ENCODE measurements around the gene TMEFF2. TPM values are rescaled to one million over a fixed set of nuclear protein-coding genes. Genes with fewer than 3 reads are reported as not detected.

Gene TMEFF2
- total and polyA plus RNA-seq, 2 of the 8 experiments (the other 6 are each of a cell fraction or from before 2014, with no cell fraction given) = 0.91 to 3.7 TPM

DNA sequence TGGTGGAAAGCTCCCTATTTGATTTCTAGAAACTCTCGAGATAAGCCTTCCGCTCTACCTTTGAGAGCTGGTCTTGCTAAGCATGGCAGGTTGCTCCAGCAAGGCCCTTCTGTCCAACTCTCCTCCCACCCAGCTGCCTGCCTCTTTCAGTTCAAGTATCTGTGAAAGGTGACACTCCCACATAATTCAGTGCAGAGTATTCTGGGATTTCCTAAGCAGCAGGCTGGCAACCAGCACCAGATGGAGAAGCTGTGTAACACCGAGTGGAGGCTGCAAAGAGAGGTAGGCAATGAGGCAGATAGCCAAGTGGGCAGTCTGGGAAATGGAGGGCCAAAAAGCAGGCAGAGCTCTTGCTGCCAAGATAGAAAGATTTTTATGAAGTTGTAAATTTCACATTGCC lies 259.5 kb downstream of the TMEFF2 start:
- Histone ChIP-seq H3K79me1 (ENCODE audit: low read depth, low read length) (no peaks in the 10 kb centered on the region), H3K18ac (ENCODE audit: extremely low read depth, low read length) (no peak overlapping the region), H3K4ac (replicated peaks; ENCODE audit: insufficient read length, low read depth, low read length) (no peak overlapping the region), H3K27ac (ENCODE audit: low read depth, low read length) (no peak overlapping the region), H2BK5ac (ENCODE audit: low read depth, low read length) (no peak overlapping the region), H3K4me1 (replicated peaks in 1 of 4; ENCODE audit: control insufficient read depth in 3 of 4, insufficient read depth in 4 of 4, low read length in 3 of 4) (no peaks in the 10 kb centered on the region), H3K23me2 (ENCODE audit: low read depth, low read length) (no peaks in the 10 kb centered on the region), H3K14ac (ENCODE audit: insufficient read length) (no peak overlapping the region), H3K79me2 (ENCODE audit: control insufficient read depth in 1 of 2, insufficient read depth in 2 of 2, low read length in 2 of 2) (no peaks in the 10 kb centered on the region), H2BK20ac (ENCODE audit: low read length) (no peak overlapping the region), H3K23ac (ENCODE audit: insufficient read length) (no peak overlapping the region), H2AFZ (ENCODE audit: low read length) (0 out of 2 replicates have a peak overlapping the region, but pooled peaks have one; percentile 46), H2AK5ac (ENCODE audit: low read depth, low read length) (no peak overlapping the region), H3K36me3 (ENCODE audit: control insufficient read depth in 2 of 4, insufficient read depth in 4 of 4, low read length in 3 of 4) (no peaks in the 10 kb centered on the region), H2BK120ac (replicated peaks; ENCODE audit: low read depth, low read length) (no peak overlapping the region), H2BK12ac (ENCODE audit: low read depth, low read length) (no peak overlapping the region), H3K56ac (replicated peaks; ENCODE audit: insufficient read length, low read depth, low read length) (no peak overlapping the region), H4K8ac (ENCODE audit: extremely low read depth, insufficient read depth, low read length) (no peak overlapping the region), H4K20me1 (replicated peaks in 1 of 2; ENCODE audit: control insufficient read depth in 1 of 2, insufficient read depth in 2 of 2, low read length in 2 of 2) (no peaks in the 10 kb centered on the region), H2BK15ac (ENCODE audit: low read length) (no peak overlapping the region), H3K9ac (replicated peaks in 1 of 4; ENCODE audit: extremely low read depth in 1 of 4, low read depth in 3 of 4, low read length in 3 of 4) (no peak overlapping the region), H3K4me2 (ENCODE audit: insufficient read depth in 1 of 2, low read depth in 2 of 2, low read length in 2 of 2) (no peak overlapping the region), H3K9me3 (ENCODE audit: insufficient read depth in 2 of 2, low read depth in 1 of 2, low read length in 1 of 2) (no peaks in the 10 kb centered on the region), H4K5ac (ENCODE audit: insufficient read length, low read depth, low read length) (no peak overlapping the region), H4K91ac (replicated peaks; ENCODE audit: insufficient read length, low read length) (no peak overlapping the region), H3K27me3 (replicated peaks in 1 of 4; ENCODE audit: control insufficient read depth in 3 of 4, extremely low read depth in 1 of 4, insufficient read depth in 3 of 4, low read length in 3 of 4) (no peaks in the 10 kb centered on the region), H3K4me3 (ENCODE audit: extremely low read depth in 1 of 4, insufficient read depth in 2 of 4, low read depth in 3 of 4, low read length in 4 of 4) (no peak overlapping the region)
- ChIA-PET CTCF (ENCODE audit: partially characterized antibody) (interaction anchor here (1.2 to 2.0 kb wide), 3 partner anchors 8 to 94 kb away, joined by 3 to 11 read pairs (median 8); no protein-coding TSS in a partner anchor), POLR2A (ENCODE audit: partially characterized antibody) (no interaction called here)
- DNase-seq (ENCODE audit: low read depth in 1 of 2, low spot score in 2 of 2) (no peak), FAIRE-seq (no peak)
- 97% methylated on average over 3 of the region's 3 CpGs; no CpG with 5 or more reads in 1 of the 2 experiments for WGBS, 2 experiments (ENCODE audit: extremely low coverage in 1 of 2, insufficient coverage in 1 of 2, insufficient read length in 1 of 2, insufficient replicate concordance in 2 of 2, low coverage in 1 of 2, low lambda C conversion rate in 2 of 2, missing lambda C conversion rate in 1 of 2)
- TF ChIP-seq SIRT6 (IDR thresholded peaks at IDR 0.05; ENCODE audit: low read length) (no peak), CEBPB (IDR thresholded peaks at IDR 0.05; ENCODE audit: low read depth, low read length) (no peak), HDAC6 (IDR thresholded peaks at IDR 0.05; ENCODE audit: low read depth, low read length) (no peak), KDM5A (IDR thresholded peaks at IDR 0.05; ENCODE audit: low read length) (no peak), CBX8 (IDR thresholded peaks at IDR 0.05; ENCODE audit: borderline replicate concordance, low read depth, low read length) (no peak), SP4 (IDR thresholded peaks at IDR 0.05; ENCODE audit: low read length) (no peak), TAF7 (optimal IDR thresholded peaks at IDR 0.05; ENCODE audit: borderline replicate concordance, low read depth, low read length) (no peak), RNF2 (IDR thresholded peaks at IDR 0.05; ENCODE audit: borderline replicate concordance, low read depth, low read length, missing control alignments, poor library complexity, severe bottlenecking) (no peak), BRCA1 (IDR thresholded peaks at IDR 0.05; ENCODE audit: low read depth, low read length) (no peak), POU5F1 (IDR thresholded peaks at IDR 0.05; ENCODE audit: low read depth, low read length) (no peak)

All from H1 (cell line).